T-cell (primary cell): Measurements from ENCODE around the gene SLC22A13. TPM values are rescaled to one million over a fixed set of nuclear protein-coding genes. Genes with fewer than 3 reads are reported as not detected.

ENCODE experiments used
- ATAC-seq, 4 experiments: fragments of 200-7000 bp in 3 of 4; fragments of 150-1000 bp in 1 of 4; cut with Tn5 transposase; replicated peaks in 1 of 4; 1 replicate in 3 of 4; 2 replicates in 1 of 4; pipeline ENCODE4 v1.10.0; 2021; ENCODE audit warnings: moderate library complexity in 3 of 4, mild to moderate bottlenecking in 2 of 4, moderate number of reproducible peaks in 1 of 4
- CTCF ChIA-PET, 2 donors: fragments of 300-600 bp; sonication (Branson Sonifier 250); formaldehyde crosslinking; loops; one replicate each; lab custom pipeline; 2022; ENCODE audit warnings: antibody characterized with exemption in 2 of 2; lab: Charles Lee
- POLR2A ChIA-PET, 2 donors: fragments of 300-600 bp; sonication (Branson Sonifier 250); formaldehyde crosslinking; loops; one replicate each; lab custom pipeline; 2022; ENCODE audit warnings: antibody characterized with exemption in 2 of 2; lab: Charles Lee
- DNase-seq, 35 experiments: peaks; one replicate each; pipeline versions ENCODE4 v3.0.0 to v3.0.0-alpha.2; 2013 to 2023
- H3K27ac ChIP-seq: one replicate; pipeline ENCODE4 v1.5.1; 2013; ENCODE audit warnings: low read length
- H3K27me3 ChIP-seq, 2 experiments: replicated peaks in 1 of 2; 1 replicate in 1 of 2; 2 replicates in 1 of 2; pipeline versions ENCODE4 v1.6.1 to v1.7.0; 2013; ENCODE audit warnings: low read length in 1 of 2, mixed read lengths in 1 of 2; ENCODE audit not compliant: control insufficient read depth in 2 of 2, insufficient read depth in 2 of 2; ENCODE audit errors: extremely low read depth in 1 of 2
- H3K36me3 ChIP-seq, 2 donors: 1 replicate in 1 of 2; 2 replicates in 1 of 2; pipeline versions ENCODE4 v1.6.1 to v1.7.0; 2013; ENCODE audit warnings: low read length in 1 of 2; ENCODE audit not compliant: control insufficient read depth in 2 of 2, insufficient read depth in 1 of 2; ENCODE audit errors: extremely low read depth in 1 of 2
- H3K4me1 ChIP-seq, 2 experiments: 1 replicate in 1 of 2; 2 replicates in 1 of 2; pipeline versions ENCODE4 v1.6.1 to v1.7.0; 2013; ENCODE audit warnings: low read length in 2 of 2, mixed read lengths in 1 of 2; ENCODE audit not compliant: insufficient read depth in 2 of 2, control insufficient read depth in 1 of 2; ENCODE audit errors: extremely low read depth in 1 of 2
- H3K4me3 ChIP-seq, 2 donors: 1 replicate in 1 of 2; 2 replicates in 1 of 2; pipeline versions ENCODE4 v1.5.1 to v1.7.0; 2013; ENCODE audit warnings: mild to moderate bottlenecking in 2 of 2, low read length in 1 of 2, moderate library complexity in 1 of 2; ENCODE audit not compliant: control insufficient read depth in 1 of 2; ENCODE audit errors: extremely low read depth in 1 of 2
- H3K9me3 ChIP-seq: 2 replicates; pipeline ENCODE4 v1.7.0; 2013
- H3K27ac Mint-ChIP-seq, 2 donors: one replicate each; pipeline ENCODE4 v1.8.0; 2020 to 2021; ENCODE audit warnings: mild to moderate bottlenecking in 2 of 2, mixed read lengths in 2 of 2
- H3K27me3 Mint-ChIP-seq, 2 donors: one replicate each; pipeline ENCODE4 v1.8.0; 2021 to 2022; ENCODE audit warnings: mixed read lengths in 2 of 2
- H3K36me3 Mint-ChIP-seq: one replicate; pipeline ENCODE4 v1.8.0; 2021; ENCODE audit warnings: mixed read lengths
- H3K4me1 Mint-ChIP-seq, 3 donors: one replicate each; pipeline ENCODE4 v1.8.0; 2020 to 2022; ENCODE audit warnings: mixed read lengths in 3 of 3, mild to moderate bottlenecking in 1 of 3
- H3K4me3 Mint-ChIP-seq, 3 donors: one replicate each; pipeline ENCODE4 v1.8.0; 2020 to 2022; ENCODE audit warnings: mild to moderate bottlenecking in 3 of 3, mixed read lengths in 3 of 3, moderate library complexity in 3 of 3
- H3K9me3 Mint-ChIP-seq, 3 donors: one replicate each; pipeline ENCODE4 v1.8.0; 2020 to 2022; ENCODE audit warnings: mixed read lengths in 3 of 3
- WGBS: methylation state at CpG from one replicate; pipeline ENCODE4 v1.1.5; 2013; ENCODE audit warnings: missing lambda C conversion rate; ENCODE audit not compliant: insufficient coverage; 5-methylcytosine and 5-hydroxymethylcytosine counted together
- total RNA-seq, 35 experiments: library from RNA in 6 of 35; stranded (reverse) in 6 of 35; fragments of 120-200 nt in 1 of 35; gene quantifications; one replicate each; pipeline versions ENCODE4 v1.2.1 to v1.2.4 and lab custom pipeline; 2013 to 2026

The SLC22A13 gene
- total RNA-seq, 5 donors from 2014 or later (not counting 1 experiment from before 2014, with no cell fraction given): 0.35 to 0.79 (median 0.68) TPM

DNA sequence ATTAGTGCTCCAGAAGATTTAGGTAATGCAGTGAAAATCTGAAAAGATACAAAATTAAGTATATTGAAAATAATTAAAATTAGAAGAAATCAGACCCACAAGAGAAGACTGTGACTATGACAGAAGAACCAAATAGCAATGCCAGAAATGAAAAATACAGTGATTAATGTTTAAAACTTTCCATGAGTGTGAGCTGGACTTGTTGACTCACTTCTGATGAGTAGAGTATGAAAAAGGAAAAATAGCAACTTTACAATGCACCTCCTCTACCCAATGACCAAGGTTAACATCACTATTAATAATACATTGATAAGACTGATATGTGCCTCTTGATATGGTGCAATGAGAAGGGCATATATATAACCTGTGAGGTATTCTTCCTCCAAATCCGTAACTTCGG lies 39.3 kb upstream of the SLC22A13 start:
- no peak overlapping the region for H3K27ac Mint-ChIP-seq
- no peaks in the 10 kb centered on the region for H3K27me3 ChIP-seq
- H3K27ac ChIP-seq: no peak overlapping the region
- H3K36me3 ChIP-seq: peaks cover 0 to 44% of the 10 kb centered on the region in 2 donors
- H3K4me3 Mint-ChIP-seq: no peak overlapping the region
- no peaks in the 10 kb centered on the region for H3K9me3 Mint-ChIP-seq
- no peaks in the 10 kb centered on the region for H3K27me3 Mint-ChIP-seq
- no peaks in the 10 kb centered on the region for H3K4me1 ChIP-seq
- ChIA-PET POLR2A (interaction anchor here in 1 of 2 donors (0.6 kb wide), 1 partner anchor 20 kb away, joined by 6 read pairs; no protein-coding TSS in a partner anchor), CTCF (no interaction called here)
- H3K36me3 Mint-ChIP-seq: peaks cover 65% of the 10 kb centered on the region
- WGBS: no CpG with 5 or more reads among the region's 2 CpGs
- DNase-seq (no peak), ATAC-seq (no peak)
- H3K9me3 ChIP-seq: no peaks in the 10 kb centered on the region
- H3K4me3 ChIP-seq: no peak overlapping the region
- H3K4me1 Mint-ChIP-seq: peaks cover 0 to 5% (median 0%) of the 10 kb centered on the region in 3 donors

DNA sequence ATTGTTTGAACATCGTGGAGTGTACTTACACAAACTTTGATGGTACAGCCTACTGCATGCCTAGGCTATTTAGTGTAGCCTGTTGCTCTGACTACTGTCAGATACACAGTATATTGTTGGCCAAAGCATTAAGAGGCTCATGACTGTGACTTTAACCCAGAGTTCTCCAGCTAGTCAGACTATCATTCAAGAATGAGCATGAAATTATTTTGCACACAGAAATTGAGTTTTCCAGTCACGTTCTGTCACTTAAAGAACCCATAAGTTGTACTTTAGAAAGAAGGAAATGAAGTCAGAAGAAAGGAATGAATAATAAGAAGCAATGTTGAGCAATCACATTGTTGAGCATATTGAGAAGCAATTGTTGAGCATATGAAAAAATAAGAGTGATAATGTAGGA lies 37.6 kb upstream of the SLC22A13 start:
- H3K27me3 ChIP-seq: no peaks in the 10 kb centered on the region
- DNase-seq: no peak
- no peaks in the 10 kb centered on the region for H3K4me1 ChIP-seq
- no peaks in the 10 kb centered on the region for H3K9me3 ChIP-seq
- ChIA-PET CTCF (interaction anchor here in 1 of 2 donors (0.6 kb wide), 1 partner anchor 253 kb away, joined by 3 read pairs; no protein-coding TSS in a partner anchor), POLR2A (no interaction called here)
- H3K36me3 ChIP-seq: peaks cover 2 to 40% of the 10 kb centered on the region in 2 donors
- no peak overlapping the region for H3K27ac ChIP-seq
- Mint-ChIP-seq H3K9me3 (no peaks in the 10 kb centered on the region), H3K27ac (no peak overlapping the region), H3K36me3 (peaks cover 67% of the 10 kb centered on the region), H3K27me3 (no peaks in the 10 kb centered on the region), H3K4me1 (peaks cover 0 to 5% (median 0%) of the 10 kb centered on the region in 3 donors), H3K4me3 (no peak overlapping the region)
- ATAC-seq: no peak
- WGBS: 73% methylated on average over 2 of the region's 2 CpGs
- H3K4me3 ChIP-seq: no peak overlapping the region

DNA sequence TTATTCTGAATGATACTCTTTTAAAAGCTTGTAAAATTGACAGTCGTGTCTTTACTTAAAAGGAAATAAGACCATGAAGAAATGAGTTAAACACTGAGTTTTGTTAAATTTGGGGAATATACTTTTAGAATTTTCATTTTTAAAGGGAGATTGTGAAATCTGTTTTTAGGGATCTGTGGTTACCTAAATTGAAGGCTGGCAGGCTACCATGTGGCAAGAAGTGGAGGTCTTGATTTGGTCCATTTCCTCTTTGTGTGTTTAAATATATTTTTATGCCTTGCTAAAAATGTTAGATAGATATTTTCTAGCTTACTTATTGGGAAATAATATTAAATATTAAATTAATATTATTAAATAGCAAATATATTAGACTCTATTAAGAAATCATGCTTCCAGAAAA lies 36.6 kb upstream of the SLC22A13 start:
- no peak for DNase-seq
- H3K9me3 Mint-ChIP-seq: no peaks in the 10 kb centered on the region
- no peak overlapping the region for H3K4me3 Mint-ChIP-seq
- no peaks in the 10 kb centered on the region for H3K9me3 ChIP-seq
- H3K4me3 ChIP-seq: no peak overlapping the region
- CTCF ChIA-PET: no interaction called here
- H3K4me1 ChIP-seq: no peaks in the 10 kb centered on the region
- H3K36me3 Mint-ChIP-seq: peaks cover 70% of the 10 kb centered on the region
- H3K4me1 Mint-ChIP-seq: peaks cover 0 to 5% (median 0%) of the 10 kb centered on the region in 3 donors
- no peak overlapping the region for H3K27ac ChIP-seq
- no CpG with 5 or more reads among the region's 1 CpG for WGBS
- no peak for ATAC-seq
- POLR2A ChIA-PET: interaction anchor here in 1 of 2 donors (0.5 kb wide), 1 partner anchor 35 kb away, joined by 5 read pairs; no protein-coding TSS in a partner anchor
- H3K27me3 ChIP-seq: no peaks in the 10 kb centered on the region
- no peaks in the 10 kb centered on the region for H3K27me3 Mint-ChIP-seq
- H3K36me3 ChIP-seq: peaks cover 3 to 39% of the 10 kb centered on the region in 2 donors
- H3K27ac Mint-ChIP-seq: no peak overlapping the region

DNA sequence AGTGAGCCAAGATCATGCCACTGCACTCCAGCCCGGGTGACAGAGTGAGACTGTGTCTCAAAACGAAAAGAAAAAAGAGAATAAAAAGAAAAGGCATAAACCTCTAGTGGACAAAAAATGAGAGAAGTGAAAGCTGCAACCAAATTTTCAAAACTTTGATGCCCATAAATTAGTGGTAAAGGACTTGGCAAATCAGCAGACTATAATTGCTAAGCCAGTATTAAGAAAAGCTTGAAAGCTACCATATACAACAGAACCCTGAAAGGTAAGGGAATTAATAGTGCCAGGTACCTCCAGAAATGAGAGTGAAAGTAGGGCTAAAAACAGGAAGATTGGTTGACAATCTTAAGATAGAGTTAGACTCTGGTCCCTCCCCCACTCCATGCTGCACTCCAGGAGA lies 32.9 kb upstream of the SLC22A13 start:
- Mint-ChIP-seq H3K27ac (peak overlapping the region in 1 of 2 donors; percentile 34), H3K4me3 (no peak overlapping the region), H3K4me1 (no peaks in the 10 kb centered on the region), H3K9me3 (peaks cover 4 to 28% (median 8%) of the 10 kb centered on the region in 3 donors), H3K27me3 (no peaks in the 10 kb centered on the region), H3K36me3 (peaks cover 77% of the 10 kb centered on the region)
- Histone ChIP-seq H3K9me3 (peaks cover 10% of the 10 kb centered on the region), H3K4me3 (no peak overlapping the region), H3K27ac (no peak overlapping the region), H3K36me3 (peaks cover 6 to 42% of the 10 kb centered on the region in 2 donors), H3K27me3 (no peaks in the 10 kb centered on the region), H3K4me1 (no peaks in the 10 kb centered on the region)
- ChIA-PET POLR2A (no interaction called here), CTCF (interaction anchor here (0.5 to 1.2 kb wide), 3 partner anchors 9 to 406 kb away, joined by 3 to 4 read pairs (median 4); no protein-coding TSS in a partner anchor)
- 100% methylated on average over 1 of the region's 2 CpGs for WGBS
- ATAC-seq: no peak
- no peak for DNase-seq

DNA sequence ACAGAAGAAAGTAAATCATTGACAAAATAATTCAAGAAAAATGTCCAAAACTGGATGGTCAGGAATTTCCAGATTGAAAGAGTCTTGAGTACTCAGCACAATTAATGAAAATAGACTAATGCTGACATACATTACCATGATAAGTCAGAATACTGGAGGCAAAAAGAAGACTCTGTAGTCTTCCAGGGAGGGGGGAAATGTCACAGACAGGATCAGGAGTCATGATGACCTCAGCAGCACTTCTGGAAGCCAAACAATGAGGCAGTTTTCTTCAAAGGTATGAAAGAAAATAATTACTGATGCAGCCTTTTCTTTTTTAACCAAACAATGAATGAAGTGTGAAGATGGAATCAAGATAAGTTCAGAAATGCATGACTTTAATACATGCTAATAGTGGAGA lies 30.1 kb upstream of the SLC22A13 start:
- Mint-ChIP-seq H3K4me3 (no peak overlapping the region), H3K36me3 (peaks cover 87% of the 10 kb centered on the region), H3K9me3 (peaks cover 4 to 47% (median 13%) of the 10 kb centered on the region in 3 donors), H3K4me1 (no peaks in the 10 kb centered on the region), H3K27ac (peak overlapping the region in 1 of 2 donors; percentile 28), H3K27me3 (no peaks in the 10 kb centered on the region)
- POLR2A ChIA-PET: no interaction called here
- H3K4me1 ChIP-seq: no peaks in the 10 kb centered on the region
- H3K9me3 ChIP-seq: peaks cover 14% of the 10 kb centered on the region
- H3K4me3 ChIP-seq: no peak overlapping the region
- peaks cover 14 to 41% of the 10 kb centered on the region in 2 donors for H3K36me3 ChIP-seq
- no peaks in the 10 kb centered on the region for H3K27me3 ChIP-seq
- CTCF ChIA-PET: interaction anchor here in 1 of 2 donors (0.7 kb wide), 1 partner anchor 123 kb away, joined by 3 read pairs; no protein-coding TSS in a partner anchor
- DNase-seq (no peak), ATAC-seq (no peak)
- H3K27ac ChIP-seq: no peak overlapping the region

DNA sequence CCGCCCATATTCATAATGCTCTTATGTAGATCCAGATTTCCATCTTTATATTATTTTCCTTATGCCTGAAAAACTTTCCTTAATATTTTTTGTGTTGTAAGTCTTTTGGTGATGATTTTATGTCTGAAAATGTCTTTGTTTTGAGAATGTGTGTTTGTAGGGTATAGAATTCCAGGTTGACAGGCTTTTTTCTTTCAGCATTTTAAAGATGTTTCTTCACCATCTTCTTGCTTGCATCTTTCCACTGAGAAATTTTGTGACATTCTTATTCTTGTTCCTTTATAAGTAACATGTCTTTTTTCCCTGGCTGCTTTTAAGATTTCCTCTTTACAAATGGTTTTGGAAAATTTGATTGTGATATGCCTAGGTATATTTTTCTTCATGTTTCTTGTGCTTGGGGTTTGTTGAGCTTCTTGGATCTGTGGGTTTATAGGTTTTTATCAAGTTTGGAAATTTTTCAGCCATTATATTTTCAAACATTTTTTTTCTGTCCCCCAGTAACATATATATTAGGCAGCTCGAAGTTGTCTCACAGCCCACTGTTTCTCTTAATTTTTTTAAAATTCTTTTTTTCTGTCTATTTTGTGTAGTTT lies 27.1 kb upstream of the SLC22A13 start:
- no peak overlapping the region for H3K4me3 Mint-ChIP-seq
- DNase-seq (no peak), ATAC-seq (no peak)
- H3K27ac Mint-ChIP-seq: no peak overlapping the region
- H3K4me1 ChIP-seq: no peaks in the 10 kb centered on the region
- H3K27me3 ChIP-seq: no peaks in the 10 kb centered on the region
- peaks cover 79% of the 10 kb centered on the region for H3K36me3 Mint-ChIP-seq
- H3K27ac ChIP-seq: no peak overlapping the region
- no peaks in the 10 kb centered on the region for H3K27me3 Mint-ChIP-seq
- no peaks in the 10 kb centered on the region for H3K4me1 Mint-ChIP-seq
- peaks cover 4 to 47% (median 13%) of the 10 kb centered on the region in 3 donors for H3K9me3 Mint-ChIP-seq
- H3K36me3 ChIP-seq: peaks cover 11 to 32% of the 10 kb centered on the region in 2 donors
- no CpG with 5 or more reads among the region's 2 CpGs for WGBS
- ChIA-PET CTCF (no interaction called here), POLR2A (no interaction called here)
- H3K4me3 ChIP-seq: no peak overlapping the region
- peaks cover 14% of the 10 kb centered on the region for H3K9me3 ChIP-seq
